ENCODE measurements around the gene UBE2Q2.
"Not testable (repeated sequence)": the region's sequence is repeated elsewhere in the genome, so short reads cannot be mapped to it uniquely, and the experiment has no call there.

The UBE2Q2 gene

GRCh38 chr15:75841626-75842025, 1.6 kb upstream of the UBE2Q2 start:
- no peaks in the 10 kb centered on the region for H3K27me3 ChIP-seq (ENCODE audit: insufficient read depth, low read depth, severe bottlenecking)
- peaks cover 17% of the 10 kb centered on the region for H3K36me3 ChIP-seq
- no peaks in the 10 kb centered on the region for H3K9me3 ChIP-seq (ENCODE audit: severe bottlenecking)
- H3K27ac ChIP-seq = no peak overlapping the region
- H3K4me3 ChIP-seq (ENCODE audit: low read depth, low read length) = no peak overlapping the region
- no peak for DNase-seq
- TF ChIP-seq CTCF (IDR thresholded peaks at IDR 0.05; ENCODE audit: low read depth, low read length) = no peak

- Histone ChIP-seq H3K27ac (peak overlapping the region; percentile 86), H3K36me3 (peaks cover 18% of the 10 kb centered on the region), H3K27me3 (ENCODE audit: insufficient read depth, low read depth, severe bottlenecking) (no peaks in the 10 kb centered on the region), H3K4me3 (ENCODE audit: low read depth, low read length) (peak overlapping the region; percentile 96), H3K9me3 (ENCODE audit: severe bottlenecking) (no peaks in the 10 kb centered on the region)
- DNase-seq = peak; percentile 57
- no peak for TF ChIP-seq CTCF (IDR thresholded peaks at IDR 0.05; ENCODE audit: low read depth, low read length)
Measured at GRCh38 chr15:75843678-75844581, 683 bp downstream of the UBE2Q2 start.

GRCh38 chr15:75844629-75845335, 1.5 kb downstream of the UBE2Q2 start:
- Histone ChIP-seq H3K4me3 (ENCODE audit: low read depth, low read length) (peak overlapping the region; percentile 96), H3K9me3 (ENCODE audit: severe bottlenecking) (no peaks in the 10 kb centered on the region), H3K36me3 (peaks cover 20% of the 10 kb centered on the region), H3K27ac (peak overlapping the region; percentile 86; the same call in 1 of the 2 replicates), H3K27me3 (ENCODE audit: insufficient read depth, low read depth, severe bottlenecking) (no peaks in the 10 kb centered on the region)
- no peak for DNase-seq
- no peak for TF ChIP-seq CTCF (IDR thresholded peaks at IDR 0.05; ENCODE audit: low read depth, low read length)

GRCh38 chr15:75849167-75849566, 5.9 kb downstream of the UBE2Q2 start:
- Histone ChIP-seq H3K36me3 (peaks cover 14% of the 10 kb centered on the region), H3K27me3 (ENCODE audit: insufficient read depth, low read depth, severe bottlenecking) (no peaks in the 10 kb centered on the region), H3K4me3 (ENCODE audit: low read depth, low read length) (no peak overlapping the region), H3K27ac (no peak overlapping the region), H3K9me3 (ENCODE audit: severe bottlenecking) (no peaks in the 10 kb centered on the region)
- no peak for DNase-seq
- no peak for TF ChIP-seq CTCF (IDR thresholded peaks at IDR 0.05; ENCODE audit: low read depth, low read length)

- no peak for DNase-seq
- no peak overlapping the region for H3K4me3 ChIP-seq (ENCODE audit: low read depth, low read length)
- H3K36me3 ChIP-seq = peaks cover 17% of the 10 kb centered on the region
- no peaks in the 10 kb centered on the region for H3K27me3 ChIP-seq (ENCODE audit: insufficient read depth, low read depth, severe bottlenecking)
- H3K27ac ChIP-seq = no peak overlapping the region
- no peaks in the 10 kb centered on the region for H3K9me3 ChIP-seq (ENCODE audit: severe bottlenecking)
- TF ChIP-seq CTCF (IDR thresholded peaks at IDR 0.05; ENCODE audit: low read depth, low read length) = no peak
Measured at GRCh38 chr15:75850708-75851107, 7.5 kb downstream of the UBE2Q2 start.

- not testable (repeated sequence) for H3K27me3 ChIP-seq (ENCODE audit: insufficient read depth, low read depth, severe bottlenecking); H3K27ac ChIP-seq; DNase-seq; H3K4me3 ChIP-seq (ENCODE audit: low read depth, low read length); H3K9me3 ChIP-seq (ENCODE audit: severe bottlenecking)
- H3K36me3 ChIP-seq = peaks cover 20% of the 10 kb centered on the region
Measured at GRCh38 chr15:75851566-75851965, 8.3 kb downstream of the UBE2Q2 start.
